Gastroesophageal sphincter (tissue), 3 donors: ENCODE measurements around the gene HSD17B8.

Source experiments
- CTCF ChIP-seq, 4 experiments: fragments of 200-600 bp in 2 of 4; fragments of 450-650 bp in 2 of 4; sonication (generic) in 1 of 4; IDR thresholded peaks; one replicate each; pipeline ENCODE4 v1.5.1; 2017 to 2019; ENCODE audit warnings: antibody characterized with exemption in 4 of 4, mild to moderate bottlenecking in 2 of 4, moderate library complexity in 2 of 4
- POLR2A ChIP-seq, 2 donors: fragments of 450-650 bp; IDR thresholded peaks; one replicate each; pipeline ENCODE4 v1.6.1; 2017; ENCODE audit warnings: antibody characterized with exemption in 2 of 2, mild to moderate bottlenecking in 2 of 2, moderate library complexity in 1 of 2

DNA sequence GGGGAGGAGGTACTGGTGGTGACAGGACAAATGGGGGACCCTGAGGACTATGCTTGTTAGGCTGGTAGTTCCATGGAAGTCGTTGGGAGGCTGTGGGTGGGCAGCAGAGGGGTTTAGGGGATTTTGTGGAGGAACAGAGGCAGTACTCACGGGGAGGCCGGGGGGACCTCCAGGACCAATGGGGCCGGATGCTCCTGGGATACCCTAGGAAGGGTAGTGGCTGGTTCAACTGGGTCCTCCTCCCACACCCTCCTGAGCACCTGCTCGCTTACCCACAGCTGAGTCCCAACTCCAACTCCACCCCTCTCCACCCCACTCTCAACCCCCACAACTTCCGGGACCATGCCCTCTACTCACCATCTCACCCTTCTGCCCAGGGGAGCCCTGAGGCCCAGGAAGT is 38.1 kb upstream of the HSD17B8 start:
- TF ChIP-seq POLR2A (IDR thresholded peaks at IDR 0.05) (no peak), CTCF (IDR thresholded peaks at IDR 0.05) (no peak)
